Measurements from ENCODE around the gene HLX.

HLX gene, protein sequence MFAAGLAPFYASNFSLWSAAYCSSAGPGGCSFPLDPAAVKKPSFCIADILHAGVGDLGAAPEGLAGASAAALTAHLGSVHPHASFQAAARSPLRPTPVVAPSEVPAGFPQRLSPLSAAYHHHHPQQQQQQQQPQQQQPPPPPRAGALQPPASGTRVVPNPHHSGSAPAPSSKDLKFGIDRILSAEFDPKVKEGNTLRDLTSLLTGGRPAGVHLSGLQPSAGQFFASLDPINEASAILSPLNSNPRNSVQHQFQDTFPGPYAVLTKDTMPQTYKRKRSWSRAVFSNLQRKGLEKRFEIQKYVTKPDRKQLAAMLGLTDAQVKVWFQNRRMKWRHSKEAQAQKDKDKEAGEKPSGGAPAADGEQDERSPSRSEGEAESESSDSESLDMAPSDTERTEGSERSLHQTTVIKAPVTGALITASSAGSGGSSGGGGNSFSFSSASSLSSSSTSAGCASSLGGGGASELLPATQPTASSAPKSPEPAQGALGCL

DNA sequence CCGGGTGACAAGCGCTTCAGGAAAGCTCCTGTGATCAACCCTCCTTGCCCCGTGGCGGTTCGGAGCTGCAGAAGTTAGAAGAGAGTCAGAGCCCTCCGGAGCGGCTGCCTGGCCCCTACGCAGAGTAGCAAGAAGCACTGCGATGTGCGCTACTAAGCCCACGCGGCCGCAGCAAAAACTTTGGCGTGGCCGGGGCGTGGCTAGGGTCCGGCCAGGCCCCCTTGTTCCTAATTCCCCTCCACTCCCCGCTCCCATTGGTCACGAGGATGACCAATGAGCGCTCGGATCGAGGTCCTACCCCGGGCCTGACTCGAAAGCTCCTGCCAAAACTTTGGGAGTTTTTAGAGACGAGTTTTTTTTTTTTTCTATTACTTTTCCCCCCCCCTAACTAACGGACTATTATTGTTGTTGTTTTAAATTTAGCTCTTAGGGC lies at the start of gene HLX:
TSS of gene HLX (plus strand) at position 368 of the 433 bp plus-strand sequence. CDS start 415 bp downstream, outside the sequence.
- DNase-seq: peak; percentile 41

DNA sequence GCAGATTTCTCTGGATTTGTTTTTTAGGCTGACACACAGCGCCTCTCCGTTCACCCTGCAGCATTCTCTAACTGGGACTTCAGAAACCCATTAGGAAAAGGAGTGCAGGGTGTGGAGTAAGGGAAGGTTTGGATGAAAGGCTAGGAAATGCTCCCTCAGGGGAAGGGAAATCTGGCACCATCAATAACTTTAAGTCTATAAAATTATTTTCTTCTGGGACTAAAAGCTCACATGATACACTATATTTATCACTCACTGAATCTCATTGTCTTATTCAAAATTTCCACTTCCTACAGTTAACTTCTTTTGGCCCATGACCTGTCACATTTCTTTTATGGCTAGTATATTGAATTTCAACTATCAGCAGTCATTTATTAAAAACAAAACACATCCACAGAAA lies 45.8 kb upstream of the HLX start:
- no peak for DNase-seq

DNA sequence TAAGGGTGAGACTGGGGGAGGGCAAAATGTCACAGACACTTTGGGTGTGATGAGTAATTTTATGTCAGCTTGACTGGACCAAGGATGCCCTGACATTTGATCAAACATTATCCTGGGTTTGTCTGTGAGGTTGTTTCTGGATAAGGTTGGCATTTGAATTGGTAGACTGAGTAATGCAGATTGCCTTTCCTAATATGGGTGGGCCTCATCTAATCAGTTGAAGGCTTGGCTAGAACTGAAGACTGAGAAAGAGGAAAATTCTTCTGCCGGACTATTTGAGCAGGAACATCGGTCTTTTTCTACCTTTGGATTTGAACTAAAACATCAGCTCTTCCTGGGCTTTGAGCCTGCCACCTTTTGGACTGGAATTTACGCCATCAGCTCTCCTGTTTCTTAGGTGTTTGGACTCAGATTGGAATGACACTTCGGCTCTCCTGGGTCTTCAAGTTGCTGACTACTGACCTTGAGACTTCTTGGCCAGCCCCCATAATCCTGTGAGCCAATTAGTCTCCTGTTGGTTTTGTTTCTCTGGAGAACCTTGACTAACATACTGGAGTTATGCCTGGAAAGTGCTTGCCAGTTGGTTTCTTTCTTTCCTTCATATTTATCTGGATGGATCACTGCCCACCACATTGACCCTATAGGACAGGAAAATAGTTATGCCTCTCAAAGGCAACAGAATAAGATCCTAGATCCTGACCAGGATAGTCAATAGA lies 44.9 kb upstream of the HLX start:
- no peak for DNase-seq

DNA sequence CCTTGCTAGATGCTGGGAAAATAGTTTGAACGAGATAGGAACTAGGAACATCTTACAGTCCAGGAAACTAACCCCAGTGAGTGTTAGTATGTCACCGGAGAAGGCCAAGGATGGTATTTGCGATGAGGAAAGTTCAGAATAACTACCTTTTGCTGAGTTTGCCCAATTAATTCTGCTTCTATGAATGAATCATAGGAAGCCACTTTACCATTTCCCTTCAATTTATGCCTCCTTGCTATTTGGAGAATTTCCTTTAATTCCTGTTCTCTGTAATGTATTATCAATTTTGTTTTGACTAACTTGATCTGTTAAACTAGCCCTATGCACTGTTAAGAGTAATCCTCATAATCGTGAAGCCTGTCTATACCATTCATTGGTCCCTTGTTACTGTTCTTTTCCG lies 40.7 kb upstream of the HLX start:
- DNase-seq: no peak

DNA sequence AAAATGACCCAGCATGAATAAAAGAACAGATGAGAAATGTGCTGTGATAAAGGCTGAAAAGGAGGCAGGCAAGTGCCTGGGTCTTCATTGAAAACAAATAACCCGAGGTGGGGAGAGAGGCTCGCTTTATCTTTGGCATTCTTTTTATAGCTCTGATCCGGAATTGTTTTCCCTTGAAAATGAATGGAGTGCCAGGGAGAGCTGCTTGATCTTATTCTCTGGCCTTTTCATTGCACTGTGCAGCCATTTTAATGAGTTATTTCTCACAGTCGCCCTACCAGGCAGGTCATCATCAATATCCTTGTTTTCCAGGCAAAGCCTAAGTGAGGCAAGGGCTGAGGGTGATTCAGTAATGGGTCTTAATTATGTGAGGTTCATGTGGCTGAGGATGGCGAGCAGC lies 39.8 kb upstream of the HLX start:
- no peak for DNase-seq

DNA sequence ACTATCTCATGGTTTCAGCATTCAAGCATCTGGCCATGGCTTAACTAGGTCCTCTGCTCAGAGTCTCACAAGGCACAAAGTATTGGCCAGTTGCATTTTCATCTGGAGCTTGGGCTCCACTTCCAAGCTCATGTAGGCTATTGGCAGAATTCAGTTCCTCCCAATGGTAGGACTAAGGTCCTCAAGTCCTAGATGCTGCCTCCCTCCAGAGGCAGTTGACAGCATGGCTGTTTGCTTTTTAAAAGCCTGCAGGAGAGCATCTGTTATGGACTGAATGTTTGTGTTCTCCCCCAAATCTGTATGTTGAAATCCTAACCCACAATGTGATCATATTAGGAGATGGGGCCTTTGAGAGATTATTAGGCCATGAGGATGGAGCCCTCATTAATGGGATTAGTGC lies 38.0 kb upstream of the HLX start:
- DNase-seq: peak; percentile 32

DNA sequence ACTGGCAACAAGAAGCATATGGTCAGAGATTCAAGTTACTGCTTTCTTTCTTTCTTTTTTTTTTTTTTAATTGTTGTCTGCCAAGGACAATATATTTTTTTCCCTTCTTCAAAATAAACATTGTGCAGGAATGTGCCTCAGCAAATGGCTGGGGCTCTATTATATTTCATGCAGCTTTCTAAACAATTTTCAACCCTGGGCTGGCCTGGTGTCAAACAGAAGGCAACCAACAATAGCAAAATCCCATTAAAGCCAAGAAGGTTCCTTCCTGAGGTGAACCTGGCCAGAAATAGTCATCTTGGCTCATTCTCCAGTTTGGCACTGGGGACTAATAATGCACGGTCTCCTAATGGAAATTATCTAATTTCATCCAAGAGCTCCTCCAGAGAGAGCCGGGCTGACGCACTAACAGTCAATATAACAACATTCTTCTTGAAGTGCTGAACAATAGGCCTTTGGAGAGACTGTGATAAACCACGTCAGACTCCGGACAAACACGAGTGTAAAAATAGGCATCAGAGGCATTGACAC lies 35.7 kb upstream of the HLX start:
- no peak for DNase-seq

DNA sequence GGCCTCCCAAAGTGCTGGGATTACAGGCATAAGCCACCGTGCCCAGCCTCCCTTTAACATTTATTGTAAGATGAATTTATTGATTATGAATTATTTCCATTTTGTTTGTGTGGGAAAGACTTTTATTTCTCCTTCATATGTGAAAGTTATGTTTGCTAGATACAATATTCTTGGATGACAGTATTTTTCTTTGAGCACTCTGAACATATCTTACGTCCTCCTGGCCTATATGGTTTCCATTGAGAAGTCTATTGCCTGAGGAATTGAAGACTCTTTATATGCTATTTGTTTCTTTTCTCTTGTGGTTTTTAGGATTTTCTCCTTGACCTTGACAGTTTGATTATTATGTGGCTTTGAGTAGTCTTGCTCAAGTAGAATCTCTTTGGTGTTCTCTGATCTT lies 26.8 kb upstream of the HLX start:
- no peak for DNase-seq

DNA sequence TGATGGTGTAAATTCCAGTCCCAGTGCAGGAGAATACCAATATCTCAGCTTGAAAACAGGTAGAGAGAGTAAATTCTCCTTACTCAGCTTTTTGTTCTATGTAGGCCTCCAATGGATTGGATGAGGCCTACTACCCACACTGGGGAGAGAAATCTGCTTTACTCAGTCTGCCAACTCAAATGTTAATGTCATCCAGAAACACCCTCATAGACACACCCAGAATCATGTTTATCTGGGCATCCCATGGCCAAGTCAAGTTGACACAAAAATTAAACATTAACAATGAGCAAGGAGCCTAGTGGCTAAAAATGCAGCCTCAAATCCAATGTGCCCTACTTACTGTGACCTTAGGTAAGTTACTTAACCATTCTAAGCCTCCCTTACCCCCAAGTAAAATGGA lies 6.9 kb upstream of the HLX start:
- no peak for DNase-seq

DNA sequence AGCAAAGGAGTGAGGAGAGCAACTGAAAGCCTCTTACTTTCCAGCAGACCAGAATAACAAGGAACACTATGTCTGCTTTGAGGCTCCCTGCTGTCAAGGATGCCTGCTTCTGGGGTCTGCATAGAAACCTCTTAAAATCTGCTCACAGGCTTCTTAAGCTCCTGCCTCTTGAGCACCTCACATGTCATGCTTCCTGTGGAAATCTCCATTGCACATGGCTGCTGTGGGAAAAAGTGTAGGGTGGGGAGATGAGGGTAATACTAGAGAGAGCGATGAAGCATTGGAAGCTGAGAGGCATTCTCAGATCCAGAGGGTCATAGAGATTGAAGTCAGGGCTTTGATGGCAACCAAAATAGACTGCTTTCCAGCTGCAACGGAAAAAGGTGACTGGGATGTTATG lies 6.2 kb upstream of the HLX start:
- no peak for DNase-seq

DNA sequence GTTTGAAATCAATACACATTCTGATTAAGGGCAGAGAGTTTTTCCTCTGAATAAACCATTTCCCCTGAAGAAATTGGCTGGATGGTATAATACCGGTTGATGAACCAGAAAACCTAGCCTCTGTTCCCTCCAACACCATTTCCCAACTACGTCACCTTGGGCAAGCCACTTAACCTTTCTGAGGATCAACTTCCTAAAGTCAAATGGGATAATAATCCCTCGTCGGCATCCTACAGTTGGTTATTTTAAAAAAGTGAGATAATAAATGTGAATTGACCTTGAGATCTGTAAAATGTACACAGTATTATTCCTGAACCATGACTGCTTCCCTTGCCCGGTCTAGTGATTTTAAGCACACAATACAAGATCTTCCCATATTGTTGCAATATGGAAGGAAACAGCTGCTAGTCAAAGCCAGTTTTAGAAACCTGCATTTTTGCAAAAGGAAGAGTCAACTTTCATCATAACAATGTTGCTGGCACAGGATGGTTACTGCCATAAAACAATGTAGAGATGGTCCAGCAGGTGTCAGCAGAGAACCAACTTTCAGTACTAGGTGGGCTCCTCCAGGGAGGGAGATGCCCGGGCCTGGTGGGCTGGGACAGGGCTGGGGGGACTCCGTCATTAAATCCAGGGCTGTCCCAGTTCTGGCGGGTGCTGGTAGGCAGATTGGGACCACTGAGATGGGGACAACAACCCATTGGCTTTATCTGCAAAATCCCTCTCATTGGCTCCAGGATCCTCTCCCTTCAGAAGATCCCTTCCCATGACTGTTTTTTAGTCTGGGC lies 5.2 kb upstream of the HLX start:
- no peak for DNase-seq

DNA sequence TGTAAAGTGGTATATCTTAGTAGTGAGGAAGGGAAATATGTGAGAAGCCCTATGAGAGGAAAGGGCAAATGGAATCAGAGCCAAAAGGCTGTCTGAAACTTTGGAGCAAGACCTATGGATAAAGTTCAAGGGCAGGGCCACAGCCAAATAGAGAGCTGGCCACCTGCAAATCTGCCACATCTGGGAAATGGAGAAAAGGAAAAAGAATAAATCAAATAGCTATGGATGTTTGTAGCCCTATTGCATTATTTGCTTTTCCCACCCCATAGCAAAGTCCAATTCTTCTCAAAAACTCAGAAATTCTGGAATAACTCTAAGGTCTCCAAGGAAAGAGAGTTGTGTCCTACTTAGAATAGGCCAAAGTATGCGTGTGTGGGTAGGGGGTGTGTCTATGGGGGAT lies 4.0 kb upstream of the HLX start:
- no peak for DNase-seq

DNA sequence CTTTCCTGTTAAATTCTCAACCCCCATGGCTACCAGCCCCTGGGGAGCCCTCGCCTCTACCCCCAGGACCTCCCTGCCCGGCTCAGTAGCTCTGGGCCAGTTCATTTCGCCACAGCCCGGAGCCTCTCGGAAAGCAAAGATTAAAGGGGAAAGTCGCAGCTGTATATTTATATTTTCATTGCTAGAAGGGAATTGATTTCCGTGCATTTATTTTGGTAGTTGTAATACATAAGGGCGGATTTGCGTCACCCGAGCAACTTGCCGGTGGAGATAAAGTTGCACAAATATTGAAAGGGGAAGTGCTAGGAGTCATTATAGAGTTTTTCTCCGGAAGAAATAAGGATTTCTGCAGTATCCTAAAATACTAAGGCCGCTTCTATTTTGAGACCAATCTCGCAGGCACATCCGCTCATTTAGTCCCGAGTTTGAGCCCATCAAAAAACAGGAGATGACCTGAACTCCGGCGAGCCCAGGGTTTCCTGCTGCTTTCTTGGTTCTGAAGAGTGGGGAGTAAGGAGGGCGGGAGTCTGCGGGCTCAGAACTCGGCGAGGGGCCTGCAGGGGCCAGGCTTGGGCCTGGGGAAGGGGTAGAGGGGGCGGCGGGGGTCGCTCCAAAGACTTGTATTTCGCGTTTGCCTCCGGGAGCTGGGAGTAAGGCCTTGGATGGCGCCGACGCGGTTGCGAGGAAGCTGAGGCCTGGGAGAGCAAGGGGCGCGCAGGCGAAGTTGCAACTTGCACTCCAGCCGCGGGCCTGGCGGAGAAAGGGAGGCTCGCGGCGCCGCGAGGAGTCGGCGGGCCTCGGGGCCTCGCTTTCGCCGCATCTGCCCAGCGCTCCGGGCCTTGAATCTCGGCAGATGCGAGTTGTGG lies 2.5 kb upstream of the HLX start:
- no peak for DNase-seq

DNA sequence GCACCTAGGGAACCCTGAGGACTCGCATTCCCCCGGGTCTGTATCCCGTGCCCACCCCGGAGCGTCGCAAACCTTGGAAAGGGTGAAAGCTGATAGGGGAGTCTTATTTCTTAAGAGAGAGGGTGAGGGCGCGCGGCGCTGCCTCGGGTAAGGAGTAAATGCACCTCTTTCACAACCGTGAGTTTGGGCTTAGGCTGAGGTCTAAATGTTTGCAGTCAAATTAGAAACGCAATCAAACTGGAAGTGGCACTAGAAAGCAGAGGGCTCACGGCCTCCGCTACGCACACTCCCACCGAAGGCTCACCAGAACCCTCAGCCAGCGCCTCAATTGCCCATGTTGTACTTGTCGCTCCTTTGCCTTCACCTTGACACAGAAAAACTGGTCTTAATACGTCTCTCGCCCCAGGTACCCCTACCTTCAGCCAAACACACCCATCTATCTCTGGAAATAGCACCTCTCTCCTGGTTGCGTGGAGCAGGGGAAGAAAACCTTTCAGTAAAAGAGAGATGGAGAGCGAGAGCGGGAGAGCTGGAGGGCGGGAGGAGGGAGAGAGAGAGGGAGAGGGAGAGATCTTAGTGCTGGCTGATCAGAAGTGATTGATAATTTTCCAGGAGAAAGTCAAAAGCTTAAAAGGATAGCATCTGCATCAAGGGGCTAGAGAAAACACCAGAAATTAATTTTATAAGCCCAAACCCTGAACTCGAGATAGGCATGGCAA lies 1.7 kb upstream of the HLX start:
- DNase-seq: no peak

DNA sequence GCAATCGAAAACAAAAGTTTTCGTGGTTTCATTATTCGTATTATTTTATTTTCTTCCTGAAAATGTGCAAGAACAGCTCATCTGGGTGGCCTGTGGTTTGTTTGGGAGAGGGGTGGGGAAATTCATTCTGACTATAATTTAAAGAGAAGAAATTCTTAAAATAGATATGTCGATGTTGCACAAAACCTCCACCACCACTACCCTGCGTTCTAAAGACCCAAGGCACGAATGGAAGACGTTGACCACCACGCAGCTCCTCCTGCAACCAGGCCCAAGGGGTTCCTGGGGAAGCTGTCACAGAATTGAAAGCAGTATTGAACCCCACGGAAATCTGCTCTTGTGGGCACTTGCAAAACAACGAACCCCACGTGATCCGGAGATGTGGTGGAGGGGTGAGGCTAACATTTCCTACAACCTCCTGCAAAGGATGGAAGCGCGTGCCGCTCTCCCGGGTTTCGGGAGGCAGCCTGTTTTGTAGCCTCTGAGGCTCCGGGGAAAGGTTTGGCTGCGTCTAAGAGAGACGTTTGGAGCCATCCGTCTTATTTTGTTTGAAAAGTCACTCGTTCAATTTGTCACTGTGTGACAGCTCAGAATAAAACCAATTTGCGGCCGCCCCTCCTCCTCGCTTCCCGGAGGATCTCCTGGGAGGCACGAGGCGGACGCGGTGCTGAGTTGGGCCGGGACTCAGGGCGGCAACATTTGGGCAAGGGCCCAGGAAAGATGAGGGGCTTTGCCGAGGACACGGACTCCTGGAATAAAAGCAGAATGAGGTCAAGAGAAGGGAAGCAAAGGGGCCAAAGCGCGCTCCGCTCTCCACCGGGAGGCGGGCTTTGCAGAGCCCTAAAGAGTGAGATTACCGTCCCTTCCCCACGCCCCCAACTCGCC lies 810 bp upstream of the HLX start:
- DNase-seq: no peak

DNA sequence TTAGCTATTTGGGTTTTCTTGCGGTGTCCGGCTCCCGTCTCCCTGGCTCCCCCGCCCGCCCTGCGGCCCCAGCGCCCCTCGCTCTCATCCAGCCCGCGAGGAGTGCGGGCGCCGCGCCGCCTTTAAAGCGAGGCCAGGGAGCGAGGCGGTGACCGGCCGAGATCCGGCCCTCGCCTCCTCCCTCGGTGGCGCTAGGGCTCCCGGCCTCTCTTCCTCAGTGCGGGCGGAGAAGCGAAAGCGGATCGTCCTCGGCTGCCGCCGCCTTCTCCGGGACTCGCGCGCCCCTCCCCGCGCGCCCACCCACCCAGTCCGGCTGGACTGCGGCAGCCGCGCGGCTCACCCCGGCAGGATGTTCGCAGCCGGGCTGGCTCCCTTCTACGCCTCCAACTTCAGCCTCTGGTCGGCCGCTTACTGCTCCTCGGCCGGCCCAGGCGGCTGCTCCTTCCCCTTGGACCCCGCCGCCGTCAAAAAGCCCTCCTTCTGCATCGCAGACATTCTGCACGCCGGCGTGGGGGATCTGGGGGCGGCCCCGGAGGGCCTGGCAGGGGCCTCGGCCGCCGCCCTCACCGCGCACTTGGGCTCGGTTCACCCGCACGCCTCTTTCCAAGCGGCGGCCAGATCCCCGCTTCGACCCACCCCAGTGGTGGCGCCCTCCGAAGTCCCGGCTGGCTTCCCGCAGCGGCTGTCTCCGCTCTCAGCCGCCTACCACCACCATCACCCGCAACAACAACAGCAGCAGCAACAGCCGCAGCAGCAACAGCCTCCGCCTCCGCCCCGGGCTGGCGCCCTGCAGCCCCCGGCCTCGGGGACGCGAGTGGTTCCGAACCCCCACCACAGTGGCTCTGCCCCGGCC lies 492 bp downstream of the HLX start:
- DNase-seq: peak; percentile 3

DNA sequence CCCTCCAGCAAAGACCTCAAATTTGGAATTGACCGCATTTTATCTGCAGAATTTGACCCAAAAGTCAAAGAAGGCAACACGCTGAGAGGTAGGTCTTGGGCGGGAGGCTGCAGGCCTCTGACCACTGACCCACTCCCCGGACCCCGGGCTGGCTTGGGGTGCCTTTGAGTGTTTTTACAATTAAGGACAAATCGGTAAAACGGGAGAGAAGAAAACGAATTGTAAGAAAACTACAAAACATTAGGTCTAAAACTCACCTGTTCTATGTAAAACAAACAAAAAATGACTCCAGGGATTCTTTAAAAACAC lies 1.1 kb downstream of the HLX start:
- no peak for DNase-seq

DNA sequence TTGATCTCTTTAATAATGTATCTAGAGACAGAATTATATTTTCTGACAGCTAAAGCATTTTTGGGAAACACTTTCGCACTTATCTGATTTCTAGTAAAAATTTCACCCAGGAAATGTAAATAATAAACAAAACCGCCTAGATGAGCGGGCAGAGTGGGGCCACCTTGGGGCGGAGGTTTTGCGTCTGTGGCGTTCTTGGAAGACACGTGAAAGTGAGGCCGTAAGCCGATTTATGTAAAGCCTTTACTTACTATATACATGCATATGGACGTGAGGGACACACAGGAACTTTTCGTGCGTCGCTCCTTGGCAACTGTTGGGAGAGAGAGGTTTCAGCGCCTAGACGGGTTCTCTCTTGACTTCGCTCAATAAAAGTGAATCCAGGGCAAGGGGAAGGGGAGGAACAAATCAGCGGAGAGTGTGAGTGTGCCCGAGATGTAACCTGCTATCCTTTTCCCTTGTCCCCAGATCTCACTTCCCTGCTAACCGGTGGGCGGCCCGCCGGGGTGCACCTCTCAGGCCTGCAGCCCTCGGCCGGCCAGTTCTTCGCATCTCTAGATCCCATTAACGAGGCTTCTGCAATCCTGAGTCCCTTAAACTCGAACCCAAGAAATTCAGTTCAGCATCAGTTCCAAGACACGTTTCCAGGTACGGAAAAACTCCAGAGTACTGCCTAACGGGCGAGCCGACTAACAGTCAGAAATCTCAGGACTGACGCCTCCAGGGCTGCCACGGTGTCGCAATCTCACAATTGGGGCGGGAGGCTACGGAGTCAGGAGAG lies 1.7 kb downstream of the HLX start:
- no peak for DNase-seq
